22Rv1 (cell line): ENCODE data around the gene AP3S1.
"Not testable (repeated sequence)": the region's sequence is repeated elsewhere in the genome, so short reads cannot be mapped to it uniquely, and the experiment has no call there.

ENCODE experiments used
- H3K27ac ChIP-seq: fragments of 450-650 bp; 2 replicates; pipeline ENCODE4 v1.5.1; 2017
- ZFX ChIP-seq: fragments of 450-650 bp; IDR thresholded peaks from 2 replicates; pipeline ENCODE4 v1.6.1; 2017; ENCODE audit warnings: antibody characterized with exemption, borderline replicate concordance
- TF ChIP-seq, protein P1 (sequence below): fragments of 450-650 bp; IDR thresholded peaks from 2 replicates; pipeline ENCODE4 v1.5.1; 2017; ENCODE audit warnings: mild to moderate bottlenecking

AP3S1 gene

DNA sequence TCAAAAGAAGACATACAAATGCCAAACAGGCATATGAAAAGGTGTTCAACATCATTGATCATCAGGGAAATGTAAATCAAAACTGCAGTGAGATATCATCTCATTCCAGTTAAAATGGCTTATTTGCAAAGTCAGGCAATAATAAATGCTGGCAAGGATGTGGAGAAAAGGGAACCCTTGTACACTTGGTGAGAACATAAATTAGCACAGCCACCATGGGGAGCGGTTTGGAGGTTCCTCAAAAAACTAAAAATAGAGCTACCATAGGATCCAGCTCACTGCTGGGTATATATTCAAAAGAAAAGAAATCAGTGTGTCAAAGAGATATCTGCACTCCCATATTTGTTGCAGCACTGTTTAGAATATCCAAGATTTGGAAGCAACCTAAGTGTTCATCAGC is 50.3 kb downstream of the AP3S1 start:
- H3K27ac ChIP-seq, result no peak overlapping the region
- TF ChIP-seq, protein P1, sequence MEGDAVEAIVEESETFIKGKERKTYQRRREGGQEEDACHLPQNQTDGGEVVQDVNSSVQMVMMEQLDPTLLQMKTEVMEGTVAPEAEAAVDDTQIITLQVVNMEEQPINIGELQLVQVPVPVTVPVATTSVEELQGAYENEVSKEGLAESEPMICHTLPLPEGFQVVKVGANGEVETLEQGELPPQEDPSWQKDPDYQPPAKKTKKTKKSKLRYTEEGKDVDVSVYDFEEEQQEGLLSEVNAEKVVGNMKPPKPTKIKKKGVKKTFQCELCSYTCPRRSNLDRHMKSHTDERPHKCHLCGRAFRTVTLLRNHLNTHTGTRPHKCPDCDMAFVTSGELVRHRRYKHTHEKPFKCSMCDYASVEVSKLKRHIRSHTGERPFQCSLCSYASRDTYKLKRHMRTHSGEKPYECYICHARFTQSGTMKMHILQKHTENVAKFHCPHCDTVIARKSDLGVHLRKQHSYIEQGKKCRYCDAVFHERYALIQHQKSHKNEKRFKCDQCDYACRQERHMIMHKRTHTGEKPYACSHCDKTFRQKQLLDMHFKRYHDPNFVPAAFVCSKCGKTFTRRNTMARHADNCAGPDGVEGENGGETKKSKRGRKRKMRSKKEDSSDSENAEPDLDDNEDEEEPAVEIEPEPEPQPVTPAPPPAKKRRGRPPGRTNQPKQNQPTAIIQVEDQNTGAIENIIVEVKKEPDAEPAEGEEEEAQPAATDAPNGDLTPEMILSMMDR, result no peak
- TF ChIP-seq ZFX, result no peak

DNA sequence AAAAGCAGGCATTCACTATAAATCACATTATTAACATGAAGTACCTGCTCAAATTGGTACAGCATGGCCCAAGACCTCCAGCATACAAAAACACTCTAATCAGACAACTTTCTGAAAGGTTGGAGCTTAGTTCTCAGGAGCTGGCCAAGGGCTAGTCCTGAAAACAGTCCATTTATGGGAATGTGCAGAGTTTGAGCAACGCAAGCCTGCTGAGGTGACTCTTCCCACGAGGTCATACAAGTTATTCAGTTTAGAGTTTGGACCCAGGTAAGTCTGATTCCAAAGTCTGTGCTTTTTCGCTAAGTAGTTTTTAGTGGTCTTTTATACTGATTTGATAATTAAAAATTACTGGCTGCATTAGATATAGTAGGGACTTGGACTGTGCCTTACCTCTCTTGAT is 52.6 kb downstream of the AP3S1 start:
- H3K27ac ChIP-seq, result no peak overlapping the region
- TF ChIP-seq ZFX, result no peak
- TF ChIP-seq, protein P1, result no peak

DNA sequence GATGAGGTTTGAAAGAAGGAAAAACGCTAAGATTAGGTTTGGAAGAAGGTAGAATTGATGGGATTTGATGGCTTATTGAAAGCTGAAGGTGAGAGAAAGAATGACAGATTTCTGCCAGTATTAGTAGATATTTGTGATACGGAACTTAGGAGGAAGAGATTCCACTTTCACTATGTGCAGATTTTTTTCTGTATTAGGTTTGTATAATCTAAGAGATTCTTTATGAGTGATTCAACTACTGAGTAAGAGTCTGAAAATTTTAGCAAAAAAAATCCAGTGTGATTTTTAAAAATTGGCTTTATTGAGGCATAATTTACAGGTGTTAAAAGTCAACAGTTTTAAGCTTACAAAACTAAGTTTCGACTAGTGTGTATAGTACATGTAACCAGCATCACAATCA is 54.1 kb downstream of the AP3S1 start:
- H3K27ac ChIP-seq, result no peak overlapping the region
- TF ChIP-seq, protein P1, result no peak
- no peak for TF ChIP-seq ZFX

DNA sequence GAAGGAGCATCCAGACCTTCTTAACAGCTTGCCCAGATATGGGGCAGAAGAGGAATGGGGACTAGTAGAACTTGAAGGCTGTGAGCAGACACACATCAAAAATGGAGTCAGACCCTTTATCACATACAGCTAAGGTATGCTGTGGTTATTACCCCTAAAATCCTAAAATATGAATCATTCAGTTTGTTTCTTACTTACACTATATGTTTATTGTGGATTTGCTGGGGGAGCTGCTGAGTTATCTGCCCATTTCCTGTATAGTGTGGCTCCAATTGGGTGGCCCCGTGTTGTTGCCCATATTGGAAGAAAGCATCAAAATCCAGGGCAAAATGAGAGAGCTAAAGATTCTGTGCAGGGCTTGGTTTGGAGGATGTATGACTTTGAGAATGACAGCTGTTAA is 56.9 kb downstream of the AP3S1 start:
- no peak overlapping the region for H3K27ac ChIP-seq

DNA sequence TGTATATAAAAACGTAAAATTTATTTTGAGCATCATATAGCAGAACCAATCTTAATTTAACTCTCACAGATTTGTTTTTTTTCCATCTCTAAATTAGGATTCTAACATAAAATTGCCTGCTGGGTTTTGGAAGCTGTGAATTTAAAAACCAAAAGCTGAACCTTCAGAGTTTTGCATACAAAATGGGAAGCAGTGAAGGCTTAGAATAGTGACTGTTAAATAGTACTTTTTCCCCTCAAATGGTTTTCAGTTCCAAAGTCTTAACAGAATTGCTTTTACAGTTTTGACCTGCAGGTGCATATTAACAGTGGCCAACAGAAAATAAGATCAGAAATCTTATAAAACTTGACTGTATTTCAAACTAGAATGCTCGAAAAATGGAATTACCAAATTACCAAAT is 65.4 kb downstream of the AP3S1 start:
- H3K27ac ChIP-seq, result no peak overlapping the region
- TF ChIP-seq ZFX, result no peak
- TF ChIP-seq, protein P1, result no peak

More for the DNA sequence above, 56.9 kb downstream of the AP3S1 start:
- TF ChIP-seq ZFX, result no peak
- TF ChIP-seq, protein P1, result no peak

DNA sequence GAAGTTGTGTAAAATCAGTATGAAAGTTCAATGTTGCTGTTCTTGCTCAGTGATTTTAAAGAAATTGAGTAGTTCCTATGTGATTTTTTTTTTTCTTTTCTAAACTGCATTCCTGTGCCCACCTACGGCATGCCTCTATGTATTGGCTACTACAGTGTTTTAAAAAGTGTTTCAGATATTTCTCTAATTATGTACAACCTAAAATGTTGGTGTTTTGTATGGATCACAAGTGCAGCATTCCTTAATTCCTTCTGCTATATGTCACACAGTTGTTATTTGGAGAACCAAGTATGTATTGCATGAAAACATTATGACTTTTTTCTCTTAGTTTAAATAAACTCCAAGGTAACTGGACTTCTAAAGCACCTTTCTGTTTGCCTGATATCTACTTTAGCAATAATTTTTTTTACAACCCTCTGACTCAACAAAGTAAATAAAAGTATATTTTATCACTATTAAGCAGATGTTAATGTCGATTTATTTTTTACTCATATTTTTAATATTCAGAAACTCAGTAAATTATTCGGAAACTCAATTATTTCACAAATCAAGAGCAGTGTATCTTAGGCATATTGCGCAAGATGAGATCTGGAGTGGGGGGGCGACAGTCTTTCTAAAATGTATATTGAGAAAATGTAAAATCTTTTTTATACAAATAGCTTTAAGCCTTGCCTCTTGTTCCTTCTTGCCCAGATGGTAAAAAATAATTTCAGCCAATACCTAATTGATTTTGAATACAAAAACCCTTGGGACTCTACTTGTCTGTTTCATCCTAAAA is 72.1 kb downstream of the AP3S1 start:
- H3K27ac ChIP-seq, result peak overlapping the region; percentile 8; the same call in 1 of the 2 replicates

DNA sequence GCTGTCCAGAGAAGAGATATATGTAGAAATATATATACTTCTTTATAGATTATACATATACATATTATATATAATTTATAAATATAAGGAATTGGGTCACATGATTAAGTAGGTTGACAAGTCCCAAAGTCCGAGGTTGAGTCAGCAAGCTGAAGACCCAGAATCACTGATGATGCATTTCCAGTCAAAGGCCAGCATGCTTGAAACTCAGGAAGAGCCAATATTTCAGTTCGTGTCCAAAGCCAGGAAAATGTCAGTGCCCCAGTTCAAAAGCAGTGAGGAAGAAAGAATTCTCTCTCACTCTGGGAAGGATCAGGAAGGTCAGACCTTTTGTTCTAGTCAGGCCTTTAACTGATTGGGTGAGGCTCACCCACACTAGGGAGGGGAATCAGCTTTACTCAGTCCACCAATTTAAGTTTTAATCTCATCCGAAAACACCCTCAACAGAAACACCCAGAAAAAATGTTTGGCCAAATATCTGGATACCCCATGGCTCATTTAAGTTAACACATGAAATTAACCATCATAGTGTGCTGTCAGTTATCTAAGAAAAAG is 78.5 kb downstream of the AP3S1 start:
- H3K27ac ChIP-seq, result no peak overlapping the region
- no peak for TF ChIP-seq ZFX
- TF ChIP-seq, protein P1, result no peak

DNA sequence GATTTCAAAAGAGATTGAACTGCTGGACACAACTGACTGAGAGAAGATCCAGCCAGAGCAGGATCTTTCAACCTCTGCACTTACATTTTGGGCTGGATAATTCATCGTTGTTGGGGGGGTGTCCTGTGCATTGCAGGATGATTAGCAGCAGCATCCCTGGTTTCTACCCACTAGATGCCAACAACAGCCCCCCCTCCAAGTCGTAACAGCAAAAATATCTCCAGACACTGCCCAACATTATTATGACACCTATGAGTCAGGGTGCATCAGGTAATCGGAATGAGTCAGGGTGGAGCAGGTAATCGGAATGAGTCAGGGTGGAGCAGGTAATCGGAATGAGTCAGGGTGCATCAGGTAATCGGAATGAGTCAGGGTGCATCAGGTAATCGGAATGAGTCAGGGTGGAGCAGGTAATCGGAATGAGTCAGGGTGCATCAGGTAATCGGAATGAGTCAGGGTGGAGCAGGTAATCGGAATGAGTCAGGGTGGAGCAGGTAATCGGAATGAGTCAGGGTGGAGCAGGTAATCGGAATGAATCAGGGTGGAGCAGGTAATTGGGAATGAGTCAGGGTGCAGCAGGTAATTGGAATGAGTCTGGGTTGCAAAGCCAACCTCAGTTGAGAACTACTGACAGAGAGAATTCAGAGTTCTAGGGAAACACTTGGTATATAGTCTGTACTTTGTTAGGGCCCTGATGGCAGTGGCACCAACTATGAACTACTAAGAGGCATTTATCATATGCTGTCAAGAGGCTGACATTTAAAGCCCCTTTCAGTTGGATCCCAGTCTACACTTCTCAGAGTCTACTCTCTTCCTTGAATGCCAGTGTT is 87.1 kb downstream of the AP3S1 start:
- H3K27ac ChIP-seq, result not testable (repeated sequence)

DNA sequence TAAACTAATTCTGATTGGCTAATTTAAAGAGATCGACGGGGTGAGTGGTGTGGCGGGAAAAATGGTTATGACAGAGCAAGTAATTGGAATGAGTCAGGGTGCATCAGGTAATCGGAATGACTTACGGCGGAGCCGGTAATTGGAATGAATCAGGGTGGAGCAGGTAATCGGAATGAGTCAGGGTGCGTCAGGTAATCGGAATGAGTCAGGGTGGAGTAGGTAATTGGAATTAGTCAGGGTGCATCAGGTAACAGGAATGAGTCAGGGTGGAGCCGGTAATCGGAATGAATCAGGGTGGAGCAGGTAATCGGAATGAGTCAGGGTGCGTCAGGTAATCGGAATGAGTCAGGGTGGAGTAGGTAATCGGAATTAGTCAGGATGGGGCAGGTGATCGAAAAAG is 88.4 kb downstream of the AP3S1 start:
- H3K27ac ChIP-seq, result not testable (repeated sequence)
